Stimulated activated CD4-positive, alpha-beta T cell treated with anti-CD3 and anti-CD28 coated beads, Interleukin-4, amount 100 ng/mL, for 1 hour (primary cell): Measurements from ENCODE around the gene SLC35F4.
"Not testable (repeated sequence)": the region's sequence is repeated elsewhere in the genome, so short reads cannot be mapped to it uniquely, and the experiment has no call there.

Experiments used
- DNase-seq: peaks from one replicate; pipeline ENCODE4 v3.0.0-alpha.2; 2020

The SLC35F4 gene

DNA sequence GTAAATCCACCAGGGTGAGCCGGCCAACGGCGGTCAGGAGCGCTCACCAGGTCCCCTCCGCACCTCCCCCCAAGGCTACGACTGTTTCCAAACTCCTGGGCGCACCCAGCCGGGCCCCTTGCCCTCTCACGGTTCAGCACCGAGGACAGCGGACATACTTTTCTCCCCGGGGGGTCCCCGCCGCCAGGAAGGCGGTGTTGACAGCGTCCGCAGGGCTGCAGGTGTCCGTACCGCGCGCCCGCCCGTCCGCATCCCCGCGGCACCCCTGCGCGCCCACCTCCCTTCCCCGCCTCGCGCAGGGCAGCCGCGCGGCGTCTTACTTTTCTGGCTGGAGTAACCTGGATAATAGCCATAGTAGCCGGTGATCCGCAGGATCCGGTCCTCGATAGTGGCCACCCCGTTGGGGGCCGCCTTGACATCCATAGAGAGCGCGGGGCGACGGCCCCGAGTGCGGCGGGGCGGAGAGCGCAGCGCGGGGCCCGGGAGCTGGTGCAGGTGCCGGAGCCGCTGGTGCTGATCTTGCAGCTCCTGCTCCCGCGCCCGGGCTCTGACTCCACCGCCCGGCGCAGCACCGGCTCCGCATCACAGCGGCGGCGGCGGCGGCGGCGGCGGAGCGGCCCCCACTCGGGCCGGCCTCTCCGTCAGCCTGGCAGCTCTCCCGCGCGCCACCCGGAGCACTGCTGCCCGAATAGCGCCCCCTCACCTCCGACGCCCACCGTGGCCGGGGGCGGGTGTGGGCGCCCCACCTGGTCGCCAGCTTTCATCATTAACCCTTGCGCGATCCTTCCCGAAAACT is at the start of gene SLC35F4:
Gene SLC35F4 (minus strand): TSS at position 690 of the 796 bp plus-strand sequence.
- no peak for DNase-seq

DNA sequence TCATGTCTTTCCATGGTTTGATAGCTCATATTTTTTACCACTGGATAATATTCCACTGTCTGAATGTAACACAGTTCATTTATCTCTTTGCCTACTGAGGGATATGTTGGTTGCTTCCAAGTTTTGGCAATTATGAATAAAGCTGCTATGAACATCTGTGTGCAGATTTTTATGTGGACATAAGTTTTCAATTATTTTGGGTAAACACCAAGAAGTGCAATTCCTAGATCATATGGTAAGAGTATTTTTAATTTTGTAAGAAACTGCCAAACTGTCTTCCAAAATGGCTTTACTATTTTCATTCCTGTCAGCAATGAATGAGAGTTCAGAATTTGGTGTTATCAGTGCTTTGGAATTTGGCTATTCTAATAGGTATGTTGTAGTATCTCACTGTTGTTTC is 43.7 kb upstream of the SLC35F4 start:
- DNase-seq, result no peak

DNA sequence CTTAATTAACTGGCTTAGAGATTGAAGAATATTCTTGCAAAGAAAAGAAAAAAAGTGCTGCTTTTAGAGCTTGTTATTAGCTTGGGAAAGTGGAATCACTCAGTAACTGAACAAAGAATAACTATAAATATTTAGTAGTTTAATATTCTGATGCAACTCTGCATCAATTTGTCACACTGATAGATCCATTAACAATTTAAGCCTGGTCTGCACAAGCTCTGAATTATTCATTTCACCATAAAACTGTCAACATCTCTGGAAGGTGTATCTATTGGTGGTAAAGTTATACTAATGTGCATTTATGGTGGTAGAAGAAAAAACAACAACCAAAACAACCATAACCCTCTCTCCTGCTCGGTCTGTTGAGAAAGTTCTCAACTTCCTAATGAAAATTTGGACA is 38.1 kb upstream of the SLC35F4 start:
- DNase-seq, result no peak

DNA sequence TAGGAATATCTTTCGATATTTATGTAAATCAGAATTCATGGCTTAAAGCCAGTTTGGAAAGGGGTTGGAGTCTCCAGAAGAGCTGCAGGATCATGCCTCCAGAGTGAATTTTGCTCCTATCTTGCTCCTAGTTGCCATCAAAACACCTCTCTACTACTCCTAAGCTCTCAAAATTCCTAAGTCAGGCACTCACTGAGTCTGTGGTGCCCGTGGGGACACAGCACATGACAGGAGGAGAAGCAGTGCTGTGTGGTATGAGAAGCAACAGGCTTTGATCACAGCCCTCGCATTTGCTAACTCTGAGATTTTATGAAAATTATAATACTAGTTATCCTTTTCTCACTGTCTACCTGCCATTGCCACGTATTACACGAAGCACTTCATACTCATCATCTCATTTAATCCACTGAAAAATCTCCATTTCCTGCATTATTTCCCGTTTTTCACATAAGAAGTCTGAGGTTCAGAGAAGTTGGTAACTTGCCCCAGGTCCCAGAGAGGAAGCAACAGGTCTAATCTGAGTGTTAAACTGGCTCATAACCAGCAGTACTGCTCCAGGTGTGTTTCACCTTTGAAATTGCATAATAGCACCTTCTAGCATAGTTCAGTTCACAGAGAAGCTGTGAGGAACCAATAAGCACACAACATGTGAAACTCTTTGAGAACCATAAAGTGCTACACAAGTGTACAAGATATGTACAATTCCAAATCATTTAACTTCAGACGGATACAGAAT is 33.1 kb upstream of the SLC35F4 start:
- no peak for DNase-seq

DNA sequence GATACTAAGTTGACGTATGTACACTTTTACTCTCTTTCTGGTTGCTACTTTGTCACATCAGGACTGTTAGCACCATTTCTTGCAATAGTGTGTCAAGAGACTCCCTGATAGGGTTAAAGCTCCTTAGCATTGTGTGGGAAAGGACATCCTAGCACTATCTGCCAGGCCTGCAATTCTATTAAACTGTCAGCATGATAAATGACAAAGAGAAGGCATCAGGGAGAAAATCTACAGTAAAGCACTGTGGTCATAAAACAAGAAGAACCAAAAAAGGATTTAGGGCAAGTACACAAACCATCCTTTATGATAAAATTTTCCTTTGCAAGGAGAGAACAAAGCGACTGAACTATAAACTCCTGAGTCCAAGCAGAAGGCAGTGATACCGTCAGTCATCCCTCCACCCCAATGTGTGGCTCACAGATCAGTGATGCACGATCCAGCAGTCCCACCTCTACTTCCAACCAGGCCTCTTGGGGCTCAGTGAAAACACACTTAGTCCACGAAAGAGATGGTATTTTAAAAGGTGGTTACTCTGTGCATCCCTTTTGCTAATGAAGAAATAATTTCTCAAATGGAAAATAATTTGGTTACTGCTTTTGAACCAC is 31.4 kb upstream of the SLC35F4 start:
- DNase-seq, result no peak

DNA sequence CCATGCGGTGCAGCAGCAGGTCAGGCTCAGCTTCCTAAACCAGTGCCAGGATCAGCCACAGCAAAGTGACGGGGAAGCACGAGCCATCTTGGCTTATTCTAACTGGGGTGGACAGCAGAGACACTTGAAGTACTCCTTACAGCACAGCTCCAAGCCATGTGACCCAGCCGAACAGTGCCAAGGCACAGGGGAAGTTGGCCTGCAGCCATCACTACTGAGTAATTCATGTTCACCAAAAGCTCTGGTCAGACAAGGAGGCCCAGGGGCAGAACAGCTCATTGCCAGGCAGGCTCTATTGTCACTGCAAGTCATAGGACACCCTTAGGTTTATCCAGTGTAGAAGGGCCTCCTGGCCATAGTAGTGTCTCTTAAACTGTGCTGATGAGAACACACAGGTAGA is 23.4 kb upstream of the SLC35F4 start:
- no peak for DNase-seq

DNA sequence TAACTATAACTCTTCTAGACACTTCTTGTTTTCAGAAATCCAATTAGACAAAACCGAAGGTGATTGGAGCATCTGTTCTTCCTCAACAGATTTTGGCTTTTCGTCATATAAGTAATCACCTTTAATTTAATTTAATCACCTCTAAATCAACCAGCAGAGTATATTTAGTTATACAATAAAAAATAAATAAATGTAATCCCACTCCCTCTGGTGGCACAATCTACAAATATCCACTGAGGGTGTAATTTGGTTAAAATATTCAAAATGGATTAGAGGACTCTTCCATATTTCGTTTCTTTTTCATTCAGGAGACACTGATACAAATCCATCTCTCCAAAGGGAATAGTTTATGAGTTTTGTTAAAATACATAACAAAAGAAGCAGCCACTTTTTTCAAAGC is 18.3 kb upstream of the SLC35F4 start:
- no peak for DNase-seq

DNA sequence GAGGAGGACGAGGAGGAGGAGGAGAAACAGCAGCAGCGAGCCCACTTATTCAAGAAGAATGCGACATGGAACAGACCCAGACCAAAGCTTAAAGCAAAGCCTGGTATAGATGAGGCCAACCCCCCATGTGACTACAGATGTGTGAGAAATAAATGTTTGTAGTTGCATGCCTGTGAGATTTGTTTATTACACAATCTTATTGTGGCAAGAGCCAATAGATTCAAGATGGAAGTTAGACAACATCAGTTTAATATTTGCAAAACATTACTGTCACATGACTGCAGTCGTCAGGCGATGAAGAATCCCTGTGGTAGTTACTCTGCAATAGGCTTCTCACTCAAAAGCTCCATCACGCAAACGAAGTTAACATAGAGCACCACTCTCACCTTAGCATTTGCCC is 17.2 kb upstream of the SLC35F4 start:
- no peak for DNase-seq

DNA sequence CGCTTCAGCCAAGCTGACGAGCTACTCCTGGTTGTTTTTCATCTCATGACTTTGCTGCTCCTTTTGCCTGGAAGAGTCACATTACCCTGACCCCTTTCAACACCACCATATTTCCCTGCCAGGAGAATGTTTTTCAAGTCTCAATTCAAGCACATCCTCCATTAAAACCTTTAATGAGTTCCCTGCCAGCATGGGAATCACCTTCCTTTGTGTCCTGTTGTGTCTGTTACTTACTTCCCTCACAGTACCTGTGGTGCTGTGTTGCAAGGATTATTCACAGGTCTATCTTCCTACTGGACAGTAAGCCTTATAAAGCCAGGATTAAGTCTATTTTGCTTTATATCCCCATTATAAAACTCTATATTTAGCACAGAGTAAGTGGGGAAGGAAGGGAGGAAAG is 13.6 kb upstream of the SLC35F4 start:
- DNase-seq, result no peak

DNA sequence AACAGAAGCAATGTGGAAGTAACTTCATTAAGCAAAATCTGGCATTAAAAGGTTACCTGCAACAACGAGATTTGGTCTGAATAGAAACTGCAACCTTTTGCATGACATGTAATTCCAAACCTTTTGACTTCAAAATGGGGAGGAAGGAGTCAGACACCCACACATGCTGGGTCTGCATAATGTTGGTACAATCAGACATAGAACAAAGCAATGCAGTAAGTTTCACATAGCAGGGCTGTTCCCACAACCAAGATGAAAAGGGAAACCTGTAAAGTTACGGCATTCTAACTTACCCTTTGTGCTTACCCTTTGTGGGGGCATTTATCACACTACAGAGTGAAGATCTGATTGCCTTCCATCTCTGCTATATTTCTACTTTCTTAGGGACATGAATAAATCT is 10.1 kb upstream of the SLC35F4 start:
- DNase-seq, result no peak

DNA sequence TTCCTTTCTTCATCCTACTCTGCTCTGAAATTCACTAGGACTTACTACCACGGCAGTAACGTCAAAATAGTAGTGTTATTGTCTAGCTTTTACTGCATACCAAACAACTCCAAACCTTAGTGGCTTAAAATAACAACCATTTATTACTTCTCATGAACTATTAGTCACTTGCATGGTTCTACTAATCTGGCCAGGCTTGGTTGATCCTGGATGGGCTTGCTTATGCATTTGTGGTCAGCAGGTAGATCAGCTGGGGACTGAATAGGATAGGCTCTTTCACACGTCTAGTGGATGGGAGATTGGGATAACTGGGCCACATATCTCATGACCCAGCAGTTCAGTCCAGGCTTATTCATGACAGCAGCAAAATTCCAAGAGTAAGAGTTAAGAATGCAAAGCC is 9.4 kb upstream of the SLC35F4 start:
- DNase-seq, result no peak

DNA sequence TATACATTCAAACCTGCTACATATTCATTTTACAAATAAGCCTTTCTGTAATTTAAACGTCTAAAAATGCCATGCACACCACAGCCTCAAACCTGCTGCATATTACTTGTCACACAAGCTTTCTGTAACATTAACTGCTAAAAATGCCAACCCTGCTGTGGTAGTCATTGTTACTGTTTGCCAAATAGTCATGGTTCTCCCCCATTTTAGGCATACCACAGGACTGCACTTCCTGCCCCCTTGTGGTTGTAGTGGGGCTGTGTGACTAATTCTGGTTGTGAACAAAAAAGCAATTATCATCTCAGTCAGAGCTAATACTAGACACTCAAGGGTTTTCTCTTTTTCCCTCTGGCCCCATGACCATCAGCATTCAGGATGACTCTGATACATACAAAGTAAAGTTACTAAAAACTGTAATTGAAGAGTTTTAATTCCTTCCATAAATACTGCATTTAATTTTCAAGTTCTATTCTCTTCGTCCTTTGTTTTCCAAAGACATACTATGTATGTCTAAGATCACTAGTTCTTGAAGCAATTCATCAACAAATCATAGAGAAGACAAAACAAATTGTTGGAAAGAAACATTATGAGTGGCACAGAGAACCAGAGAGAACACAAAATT is 5.7 kb upstream of the SLC35F4 start:
- no peak for DNase-seq

DNA sequence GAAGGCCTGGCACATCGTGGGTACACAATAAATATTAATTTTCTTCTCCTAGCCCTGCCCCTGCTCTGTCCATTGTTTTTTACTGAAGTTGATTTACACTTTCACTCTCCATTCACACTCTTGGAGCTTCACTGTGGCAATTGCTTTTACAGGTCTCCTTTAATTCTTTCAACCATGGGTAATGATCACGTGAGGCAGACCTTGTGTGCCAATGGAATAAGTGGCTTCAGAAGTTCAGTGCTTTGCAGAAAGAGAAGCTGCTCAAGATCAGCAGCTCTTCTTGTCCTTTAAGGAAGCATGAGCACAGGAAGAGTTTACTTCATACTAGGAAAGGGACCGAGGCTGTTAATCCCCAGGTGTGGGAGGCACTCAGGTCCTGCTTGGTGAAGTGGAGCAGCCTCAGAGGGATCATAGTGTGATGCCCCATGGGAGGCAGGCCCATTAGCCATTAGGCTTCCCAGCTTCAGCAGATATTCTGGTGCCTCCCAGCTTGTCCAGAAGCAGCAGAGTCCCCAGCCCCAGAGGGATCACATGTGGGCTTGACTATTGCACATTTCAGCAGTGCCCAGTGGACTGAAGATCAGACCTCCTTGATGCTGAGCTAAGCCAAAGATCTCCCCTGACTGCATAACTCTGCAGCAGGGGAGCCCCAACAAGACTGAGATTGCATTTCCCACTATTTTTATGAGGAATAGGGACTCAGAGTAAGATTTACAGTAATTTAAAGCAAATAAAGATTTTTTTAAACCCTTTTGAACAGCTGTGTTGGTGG is 5.0 kb upstream of the SLC35F4 start:
- no peak for DNase-seq

DNA sequence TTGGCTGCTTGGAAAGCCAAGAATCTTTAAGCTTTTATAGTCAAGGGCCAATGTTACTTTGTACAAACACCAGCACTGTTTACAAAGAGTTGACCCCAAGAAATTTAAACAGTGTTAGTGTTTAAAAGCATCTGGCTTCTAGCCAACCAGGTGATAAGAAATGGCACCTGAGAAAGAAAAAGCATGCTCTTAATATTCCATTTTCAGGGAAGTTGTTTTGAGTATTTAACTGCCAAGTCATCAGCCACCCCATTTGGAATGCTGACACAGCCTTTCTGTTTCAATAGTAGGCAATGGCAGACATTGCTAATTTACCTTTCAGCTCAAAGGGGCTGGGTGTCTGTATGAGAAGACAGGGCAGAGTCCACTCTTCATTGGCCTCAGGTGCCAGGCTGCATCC is 3.7 kb upstream of the SLC35F4 start:
- no peak for DNase-seq

DNA sequence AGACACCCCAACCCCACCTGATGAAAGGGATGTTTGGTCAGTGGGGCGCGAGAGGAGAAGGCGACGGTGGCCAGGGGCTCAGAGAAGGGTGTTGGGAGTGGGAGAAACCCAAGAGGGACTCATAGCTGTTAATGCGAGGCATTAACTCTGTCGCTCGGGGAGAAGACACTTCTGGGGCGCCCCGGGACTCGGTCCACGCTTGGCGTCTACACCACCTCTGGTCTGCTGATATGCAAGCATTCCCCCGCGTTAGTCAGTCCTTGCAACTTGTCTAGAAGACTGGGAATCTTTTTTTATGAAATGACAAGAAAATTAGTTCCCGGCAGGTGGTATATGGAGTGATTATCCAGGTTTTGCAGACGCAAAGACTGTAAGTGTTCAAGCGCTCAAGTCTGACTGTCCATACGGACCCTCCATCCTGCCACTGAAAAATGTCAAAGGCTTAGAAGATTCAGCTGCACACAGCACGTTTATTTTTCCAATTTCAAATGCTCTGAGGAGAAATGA is 360 bp upstream of the SLC35F4 start:
- no peak for DNase-seq

DNA sequence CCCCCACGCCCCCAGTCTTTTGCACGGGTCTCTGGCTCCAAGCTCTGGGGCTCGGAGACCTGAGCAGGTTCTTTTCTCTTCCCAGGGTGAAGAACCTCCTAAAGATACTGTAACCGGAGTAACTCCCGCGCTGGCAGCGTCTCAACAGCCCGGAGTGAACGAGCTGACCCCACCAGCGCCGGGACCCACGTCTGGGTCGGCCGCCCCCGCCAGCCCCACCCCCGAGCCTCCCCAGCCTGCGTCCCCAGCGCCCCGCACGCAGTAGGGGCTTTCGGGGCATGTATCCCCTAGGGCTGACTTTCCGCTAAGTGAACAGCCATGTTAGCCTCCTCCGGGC is 858 bp downstream of the SLC35F4 start:
- no peak for DNase-seq

DNA sequence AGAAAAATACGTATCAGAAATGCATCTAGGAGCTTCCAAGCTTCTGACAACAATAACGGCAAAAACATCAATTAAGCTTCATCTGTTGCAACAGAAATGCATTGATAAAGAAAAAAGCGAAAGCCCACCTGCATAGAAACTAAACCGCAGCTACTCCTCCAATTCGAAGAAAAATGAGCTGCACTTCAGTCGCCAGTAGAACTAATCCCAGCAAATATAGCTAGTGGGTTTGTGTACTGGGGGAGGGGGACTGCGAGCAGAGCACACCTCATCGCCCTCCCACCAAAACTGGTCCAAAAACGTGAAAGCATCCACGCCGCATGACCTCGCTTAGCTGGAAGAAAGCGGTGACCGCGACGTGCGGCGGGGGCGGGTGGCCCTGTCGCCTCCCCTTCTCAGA is 1.2 kb downstream of the SLC35F4 start:
- DNase-seq, result no peak

DNA sequence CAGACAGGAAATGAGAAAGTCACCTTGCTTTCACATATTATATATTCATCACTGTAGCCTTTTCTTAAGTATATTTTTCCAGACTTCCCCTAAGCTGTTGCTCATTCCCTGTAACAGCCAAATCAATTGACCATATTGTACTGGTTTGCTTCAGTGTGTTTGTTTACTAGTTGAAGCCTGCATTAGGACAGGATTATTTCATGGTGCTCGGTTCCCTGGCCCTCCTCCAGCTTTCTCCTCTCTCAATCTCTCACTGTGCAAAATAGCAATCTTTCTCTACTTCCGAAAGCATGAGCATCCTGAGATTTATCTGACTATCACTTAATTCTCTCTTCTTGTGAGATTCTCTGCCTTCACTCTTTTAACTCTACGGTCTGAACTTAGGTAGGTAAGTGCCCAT is 2.4 kb downstream of the SLC35F4 start:
- no peak for DNase-seq

DNA sequence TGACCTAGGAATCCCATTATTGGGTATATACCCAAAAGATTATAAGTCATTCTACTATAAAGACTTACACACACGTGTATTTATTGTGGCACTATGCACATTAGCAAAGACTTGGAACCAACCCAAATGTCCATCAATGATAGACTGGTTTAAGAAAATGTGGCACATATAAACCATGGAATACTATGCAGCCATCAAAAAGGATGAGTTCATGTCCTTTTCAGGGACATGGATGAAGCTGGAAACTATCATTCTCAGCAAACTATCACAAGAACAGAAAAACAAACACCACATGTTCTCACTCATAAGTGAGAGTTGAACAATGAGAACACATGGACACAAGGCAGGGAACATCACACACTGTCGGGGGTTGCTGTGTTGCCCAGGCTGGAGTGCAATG is 10.2 kb downstream of the SLC35F4 start:
- DNase-seq, result not testable (repeated sequence)

DNA sequence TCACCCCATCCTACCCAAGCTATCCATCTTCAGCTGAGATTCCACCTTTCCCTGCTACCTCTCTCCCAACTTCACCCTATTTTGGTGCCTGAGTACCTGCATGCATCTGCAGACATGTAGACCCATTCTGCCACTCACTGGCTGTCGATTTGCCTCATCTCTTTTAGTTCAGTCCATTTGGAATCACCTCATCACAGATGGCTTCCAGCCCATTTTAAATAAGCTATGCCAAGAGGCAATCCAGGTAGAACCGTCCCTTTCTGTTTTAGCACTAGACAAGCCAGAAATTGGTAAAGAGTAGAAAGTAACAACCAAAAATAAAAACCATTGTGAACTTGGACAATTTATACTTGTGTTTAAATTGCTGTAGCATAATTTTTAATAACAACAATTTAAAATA is 11.3 kb downstream of the SLC35F4 start:
- DNase-seq, result no peak

DNA sequence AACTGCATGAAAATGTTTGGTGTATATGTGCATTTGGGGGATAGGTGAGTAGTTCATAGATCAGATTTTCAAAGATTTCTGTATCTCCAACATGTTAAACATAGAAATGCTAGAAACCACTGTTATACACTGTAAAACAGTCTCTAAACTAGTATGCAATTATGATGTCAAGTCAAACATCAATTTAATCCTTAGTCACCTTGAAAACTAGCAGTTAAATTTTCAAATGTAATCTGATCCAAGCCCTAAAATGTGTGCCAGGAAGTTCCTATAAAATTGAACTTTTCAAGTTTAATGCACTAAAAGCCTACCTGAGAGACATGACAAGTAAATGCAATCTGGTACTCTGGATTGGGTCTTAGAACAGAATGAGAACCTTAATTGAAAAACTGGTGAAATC is 14.5 kb downstream of the SLC35F4 start:
- no peak for DNase-seq

DNA sequence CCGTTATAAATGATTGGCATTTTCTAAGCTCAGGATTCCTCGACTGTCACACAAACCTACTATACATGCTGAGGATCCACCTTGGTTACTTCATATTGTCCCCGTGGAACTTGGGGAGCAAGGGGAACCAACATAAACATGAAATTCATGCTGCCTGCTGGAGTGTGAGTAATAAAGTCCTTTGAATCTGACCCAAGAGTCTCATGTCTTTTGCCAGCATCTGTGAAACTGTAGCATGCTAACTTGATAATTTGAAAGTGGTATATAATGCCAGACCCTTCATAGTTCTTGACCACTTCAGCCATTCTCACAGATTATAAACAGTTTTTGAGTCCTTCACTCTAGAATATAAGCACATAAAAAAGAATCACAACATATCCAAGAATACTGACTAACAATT is 17.1 kb downstream of the SLC35F4 start:
- DNase-seq, result no peak

DNA sequence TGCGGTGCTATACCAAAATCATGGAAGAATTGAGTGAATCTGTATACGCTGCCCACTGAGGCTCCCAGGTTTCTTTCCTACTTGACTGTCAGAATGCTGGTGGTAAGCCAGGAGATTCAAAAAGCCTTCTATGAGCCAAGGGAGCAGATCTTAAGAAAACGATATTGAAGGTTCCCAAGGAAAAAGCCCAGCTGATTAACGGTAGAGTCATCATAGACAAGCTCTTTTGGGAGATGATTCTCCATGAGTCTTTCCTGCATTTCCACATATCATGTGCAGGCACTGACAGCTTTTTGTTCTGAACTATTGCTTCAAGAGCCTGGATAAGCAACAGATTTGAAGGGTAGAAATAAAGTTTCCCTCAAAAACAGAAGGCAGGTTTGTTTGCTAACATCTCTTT is 17.5 kb downstream of the SLC35F4 start:
- no peak for DNase-seq
